Body of pancreas (tissue), 4 donors: ENCODE data around the gene TMEM50B.

ENCODE experiments used
- CTCF ChIP-seq, 7 experiments: fragments of 450-650 bp in 4 of 7; fragments of 200-600 bp in 3 of 7; sonication (generic) in 3 of 7; IDR thresholded peaks; one replicate each; pipeline ENCODE4 v1.5.1; 2016 to 2019; ENCODE audit warnings: antibody characterized with exemption in 7 of 7
- POLR2A ChIP-seq, 3 donors: fragments of 450-650 bp; IDR thresholded peaks; one replicate each; pipeline ENCODE4 v1.6.1; 2016; ENCODE audit warnings: antibody characterized with exemption in 3 of 3, mild to moderate bottlenecking in 2 of 3

GRCh38 chr21:33511639-33512038 lies 31.9 kb upstream of the TMEM50B start:
- no peak for TF ChIP-seq CTCF (IDR thresholded peaks at IDR 0.05)
- no peak for TF ChIP-seq POLR2A (IDR thresholded peaks at IDR 0.05)
